ENCODE measurements around the gene TRIB2. TPM values are rescaled to one million over a fixed set of nuclear protein-coding genes. Genes with fewer than 3 reads are reported as not detected.

Gene TRIB2
- total and polyA plus RNA-seq, 2 experiments from 2014 or later, result 19.2 to 27.2 TPM

- 80% methylated on average over 5 of the region's 5 CpGs for WGBS (ENCODE audit: low lambda C conversion rate, missing lambda C conversion rate)
- Histone ChIP-seq H3K9me3 (ENCODE audit: low read depth) (no peaks in the 10 kb centered on the region), H3K79me2 (no peaks in the 10 kb centered on the region), H3K27me3 (no peaks in the 10 kb centered on the region), H3K27ac (no peak overlapping the region), H3K4me3 (no peak overlapping the region), H3K36me3 (replicated peaks; ENCODE audit: insufficient read depth, low read depth) (no peaks in the 10 kb centered on the region), H3K4me1 (ENCODE audit: insufficient read depth) (no peaks in the 10 kb centered on the region), H3K4me2 (no peak overlapping the region), H2AFZ (no peak overlapping the region), H3K9me2 (replicated peaks; ENCODE audit: insufficient read depth) (no peaks in the 10 kb centered on the region), H4K20me1 (ENCODE audit: insufficient read depth, poor library complexity, severe bottlenecking) (no peaks in the 10 kb centered on the region)
- no peak for TF ChIP-seq EZH2phosphoT487 (IDR thresholded peaks at IDR 0.05; ENCODE audit: low read depth, severe bottlenecking, unreplicated experiment)
- TF ChIP-seq, protein P1, sequence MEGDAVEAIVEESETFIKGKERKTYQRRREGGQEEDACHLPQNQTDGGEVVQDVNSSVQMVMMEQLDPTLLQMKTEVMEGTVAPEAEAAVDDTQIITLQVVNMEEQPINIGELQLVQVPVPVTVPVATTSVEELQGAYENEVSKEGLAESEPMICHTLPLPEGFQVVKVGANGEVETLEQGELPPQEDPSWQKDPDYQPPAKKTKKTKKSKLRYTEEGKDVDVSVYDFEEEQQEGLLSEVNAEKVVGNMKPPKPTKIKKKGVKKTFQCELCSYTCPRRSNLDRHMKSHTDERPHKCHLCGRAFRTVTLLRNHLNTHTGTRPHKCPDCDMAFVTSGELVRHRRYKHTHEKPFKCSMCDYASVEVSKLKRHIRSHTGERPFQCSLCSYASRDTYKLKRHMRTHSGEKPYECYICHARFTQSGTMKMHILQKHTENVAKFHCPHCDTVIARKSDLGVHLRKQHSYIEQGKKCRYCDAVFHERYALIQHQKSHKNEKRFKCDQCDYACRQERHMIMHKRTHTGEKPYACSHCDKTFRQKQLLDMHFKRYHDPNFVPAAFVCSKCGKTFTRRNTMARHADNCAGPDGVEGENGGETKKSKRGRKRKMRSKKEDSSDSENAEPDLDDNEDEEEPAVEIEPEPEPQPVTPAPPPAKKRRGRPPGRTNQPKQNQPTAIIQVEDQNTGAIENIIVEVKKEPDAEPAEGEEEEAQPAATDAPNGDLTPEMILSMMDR (IDR thresholded peaks at IDR 0.05; ENCODE audit: poor library complexity), result no peak
- no peak for TF ChIP-seq EZH2 (IDR thresholded peaks at IDR 0.05; ENCODE audit: borderline replicate concordance)
- no peak for DNase-seq (ENCODE audit: low spot score)
Observed at GRCh38 chr2:12754643-12755042, 37.9 kb downstream of the TRIB2 start.

- H3K36me3 ChIP-seq (replicated peaks; ENCODE audit: insufficient read depth, low read depth), result no peaks in the 10 kb centered on the region
- TF ChIP-seq EZH2phosphoT487 (IDR thresholded peaks at IDR 0.05; ENCODE audit: low read depth, severe bottlenecking, unreplicated experiment), result no peak
- TF ChIP-seq, protein P1 (IDR thresholded peaks at IDR 0.05; ENCODE audit: poor library complexity), result no peak
- no peak overlapping the region for H3K4me3 ChIP-seq
- H3K4me2 ChIP-seq, result no peak overlapping the region
- H3K27me3 ChIP-seq, result no peaks in the 10 kb centered on the region
- H3K4me1 ChIP-seq (ENCODE audit: insufficient read depth), result no peaks in the 10 kb centered on the region
- H3K79me2 ChIP-seq, result no peaks in the 10 kb centered on the region
- no peaks in the 10 kb centered on the region for H4K20me1 ChIP-seq (ENCODE audit: insufficient read depth, poor library complexity, severe bottlenecking)
- H2AFZ ChIP-seq, result no peak overlapping the region
- no peak overlapping the region for H3K27ac ChIP-seq
- H3K9me3 ChIP-seq (ENCODE audit: low read depth), result no peaks in the 10 kb centered on the region
- WGBS (ENCODE audit: low lambda C conversion rate, missing lambda C conversion rate), result 73% methylated on average over 3 of the region's 3 CpGs
- no peaks in the 10 kb centered on the region for H3K9me2 ChIP-seq (replicated peaks; ENCODE audit: insufficient read depth)
- DNase-seq (ENCODE audit: low spot score), result no peak
Observed at GRCh38 chr2:12755384-12755783, 38.6 kb downstream of the TRIB2 start.

DNA sequence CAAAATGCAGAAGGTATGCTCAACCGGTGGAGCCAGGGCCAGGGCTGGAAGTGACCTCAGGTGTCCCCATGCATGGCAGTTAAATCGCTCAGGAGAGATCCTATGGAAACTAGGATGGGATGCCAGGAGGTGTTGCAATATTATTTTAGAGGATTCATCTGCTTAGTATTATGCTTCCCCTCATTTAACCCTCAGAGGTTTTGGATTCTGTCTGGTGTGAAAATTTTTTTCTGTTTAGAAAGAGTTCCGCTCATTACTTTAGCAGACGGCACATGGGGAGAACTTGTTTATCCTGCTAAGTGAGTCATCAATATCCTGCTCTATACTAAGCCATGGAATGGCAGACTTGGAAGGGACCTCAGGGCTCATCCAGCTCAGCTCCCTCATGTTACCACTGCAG lies 42.5 kb downstream of the TRIB2 start:
- no peak overlapping the region for H3K4me2 ChIP-seq
- H3K27me3 ChIP-seq, result no peaks in the 10 kb centered on the region
- no peak overlapping the region for H2AFZ ChIP-seq
- no peaks in the 10 kb centered on the region for H3K79me2 ChIP-seq
- no peak overlapping the region for H3K27ac ChIP-seq
- TF ChIP-seq EZH2 (IDR thresholded peaks at IDR 0.05; ENCODE audit: borderline replicate concordance) (no peak), EZH2phosphoT487 (IDR thresholded peaks at IDR 0.05; ENCODE audit: low read depth, severe bottlenecking, unreplicated experiment) (no peak)
- TF ChIP-seq, protein P1 (IDR thresholded peaks at IDR 0.05; ENCODE audit: poor library complexity), result no peak
- H3K4me1 ChIP-seq (ENCODE audit: insufficient read depth), result no peaks in the 10 kb centered on the region
- no peaks in the 10 kb centered on the region for H3K9me2 ChIP-seq (replicated peaks; ENCODE audit: insufficient read depth)
- H3K9me3 ChIP-seq (ENCODE audit: low read depth), result no peaks in the 10 kb centered on the region
- WGBS (ENCODE audit: low lambda C conversion rate, missing lambda C conversion rate), result 68% methylated on average over 4 of the region's 4 CpGs
- no peaks in the 10 kb centered on the region for H3K36me3 ChIP-seq (replicated peaks; ENCODE audit: insufficient read depth, low read depth)
- DNase-seq (ENCODE audit: low spot score), result no peak
- H3K4me3 ChIP-seq, result no peak overlapping the region
- H4K20me1 ChIP-seq (ENCODE audit: insufficient read depth, poor library complexity, severe bottlenecking), result no peaks in the 10 kb centered on the region

DNA sequence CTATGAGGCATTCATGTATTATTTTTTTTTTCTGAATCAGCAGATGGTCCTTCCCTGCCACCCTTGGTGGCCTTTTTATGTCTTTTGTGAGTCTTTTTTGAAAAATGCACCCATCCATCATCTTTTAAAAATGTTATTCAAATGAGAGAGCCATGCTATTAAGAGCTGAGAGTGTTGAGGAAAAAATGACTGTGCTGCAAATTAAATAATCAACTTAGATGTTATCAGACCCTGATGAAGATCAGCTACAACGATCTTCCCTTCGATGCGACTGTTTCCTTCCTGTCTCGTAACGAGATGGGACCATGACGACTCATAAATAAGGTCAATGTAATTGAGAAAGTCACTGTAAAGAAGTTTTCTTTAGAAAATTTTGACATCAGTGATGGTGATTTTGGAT lies 44.4 kb downstream of the TRIB2 start:
- Histone ChIP-seq H3K36me3 (replicated peaks; ENCODE audit: insufficient read depth, low read depth) (no peaks in the 10 kb centered on the region), H3K27ac (no peak overlapping the region), H3K4me3 (no peak overlapping the region), H3K4me2 (no peak overlapping the region), H2AFZ (no peak overlapping the region), H3K4me1 (ENCODE audit: insufficient read depth) (no peaks in the 10 kb centered on the region), H3K27me3 (no peaks in the 10 kb centered on the region), H4K20me1 (ENCODE audit: insufficient read depth, poor library complexity, severe bottlenecking) (no peaks in the 10 kb centered on the region), H3K9me2 (replicated peaks; ENCODE audit: insufficient read depth) (no peaks in the 10 kb centered on the region), H3K9me3 (ENCODE audit: low read depth) (no peaks in the 10 kb centered on the region), H3K79me2 (no peaks in the 10 kb centered on the region)
- DNase-seq (ENCODE audit: low spot score), result no peak
- no peak for TF ChIP-seq EZH2phosphoT487 (IDR thresholded peaks at IDR 0.05; ENCODE audit: low read depth, severe bottlenecking, unreplicated experiment)
- WGBS (ENCODE audit: low lambda C conversion rate, missing lambda C conversion rate), result 78% methylated on average over 6 of the region's 6 CpGs

Measured in hepatocyte (in vitro differentiated cells).